Measurements from ENCODE around the gene MED15.

- TF ChIP-seq ELK1 (IDR thresholded peaks at IDR 0.05; ENCODE audit: borderline replicate concordance, low read depth, low read length) (no peak), BHLHE40 (IDR thresholded peaks at IDR 0.05; ENCODE audit: low read depth, low read length) (no peak), USF2 (IDR thresholded peaks at IDR 0.05; ENCODE audit: low read depth, low read length) (no peak), CTCF (conservative IDR thresholded peaks at IDR 0.05; ENCODE audit: low read depth, low read length) (no peak), MXI1 (IDR thresholded peaks at IDR 0.05; ENCODE audit: borderline replicate concordance, low read depth, low read length) (no peak), NFE2L2 (IDR thresholded peaks at IDR 0.05; ENCODE audit: low read depth, low read length) (no peak), SMC3 (IDR thresholded peaks at IDR 0.05; ENCODE audit: low read depth, low read length) (no peak), POLR2A (IDR thresholded peaks at IDR 0.05; ENCODE audit: low read depth, low read length) (no peak)
Observed at GRCh38 chr22:20621162-20621561, 113.8 kb downstream of the MED15 start.

Measured in IMR-90 (cell line).